SH-SY5Y (cell line): ENCODE results near the gene TECPR1.

Experiments
- GATA2 ChIP-seq: IDR thresholded peaks from 2 replicates; pipeline ENCODE4 v1.6.1; 2011; ENCODE audit warnings: mild to moderate bottlenecking, low read depth, low read length
- GATA3 ChIP-seq: IDR thresholded peaks from 2 replicates; pipeline ENCODE4 v1.6.1; 2011; ENCODE audit warnings: low read depth, mild to moderate bottlenecking, low read length, moderate library complexity

The TECPR1 gene

DNA sequence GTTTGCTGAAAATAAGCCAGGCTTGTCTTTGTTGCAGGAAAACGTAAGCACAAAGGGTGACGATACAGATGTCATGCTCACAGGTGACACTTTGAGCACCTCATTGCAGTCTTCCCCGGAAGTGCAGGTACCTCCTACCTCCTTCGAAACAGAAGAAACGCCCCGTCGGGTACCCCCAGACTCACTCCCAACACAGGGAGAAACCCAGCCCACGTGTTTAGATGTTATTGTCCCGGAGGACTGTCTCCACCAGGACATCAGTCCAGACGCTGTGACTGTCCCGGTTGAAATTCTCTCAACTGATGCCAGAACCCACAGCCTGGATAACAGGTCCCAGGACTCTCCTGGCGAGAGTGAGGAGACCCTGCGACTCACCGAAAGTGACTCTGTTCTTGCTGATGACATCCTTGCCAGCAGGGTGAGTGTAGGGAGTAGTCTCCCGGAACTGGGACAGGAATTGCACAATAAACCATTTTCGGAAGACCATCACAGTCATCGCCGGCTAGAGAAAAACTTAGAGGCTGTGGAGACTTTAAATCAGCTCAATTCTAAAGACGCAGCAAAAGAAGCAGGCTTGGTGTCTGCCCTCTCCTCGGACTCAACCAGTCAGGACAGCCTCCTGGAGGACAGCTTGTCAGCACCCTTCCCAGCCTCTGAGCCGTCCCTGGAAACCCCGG lies 59.1 kb downstream of the TECPR1 start:
- TF ChIP-seq GATA2 (no peak), GATA3 (no peak)

DNA sequence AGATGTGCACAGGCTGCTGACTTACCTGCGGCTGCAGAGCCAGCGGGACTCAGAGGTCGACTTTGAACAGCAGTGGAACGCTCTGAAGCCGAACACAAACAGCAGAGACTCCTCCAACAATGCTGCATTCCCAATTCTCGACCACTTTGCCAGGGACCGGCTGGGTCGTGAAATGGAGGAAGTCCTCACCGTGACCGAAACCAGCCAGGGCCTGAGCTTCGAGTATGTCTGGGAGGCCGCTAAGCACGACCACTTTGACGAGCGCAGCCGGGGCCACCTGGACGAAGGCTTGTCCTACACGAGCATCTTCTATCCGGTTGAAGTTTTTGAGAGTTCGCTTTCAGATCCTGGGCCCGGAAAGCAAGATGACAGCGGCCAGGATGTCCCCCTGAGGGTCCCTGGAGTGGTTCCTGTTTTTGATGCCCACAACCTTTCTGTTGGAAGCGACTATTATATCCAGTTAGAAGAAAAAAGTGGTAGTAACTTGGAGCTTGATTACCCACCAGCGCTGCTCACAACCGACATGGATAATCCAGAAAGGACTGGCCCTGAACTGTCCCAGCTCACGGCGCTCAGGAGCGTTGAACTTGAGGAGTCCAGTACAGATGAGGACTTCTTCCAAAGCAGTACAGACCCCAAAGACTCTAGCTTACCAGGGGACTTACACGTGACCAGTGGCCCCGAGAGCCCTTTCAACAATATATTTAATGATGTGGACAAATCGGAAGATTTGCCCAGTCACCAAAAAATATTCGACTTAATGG lies 60.2 kb downstream of the TECPR1 start:
- TF ChIP-seq GATA2 (no peak), GATA3 (no peak)

DNA sequence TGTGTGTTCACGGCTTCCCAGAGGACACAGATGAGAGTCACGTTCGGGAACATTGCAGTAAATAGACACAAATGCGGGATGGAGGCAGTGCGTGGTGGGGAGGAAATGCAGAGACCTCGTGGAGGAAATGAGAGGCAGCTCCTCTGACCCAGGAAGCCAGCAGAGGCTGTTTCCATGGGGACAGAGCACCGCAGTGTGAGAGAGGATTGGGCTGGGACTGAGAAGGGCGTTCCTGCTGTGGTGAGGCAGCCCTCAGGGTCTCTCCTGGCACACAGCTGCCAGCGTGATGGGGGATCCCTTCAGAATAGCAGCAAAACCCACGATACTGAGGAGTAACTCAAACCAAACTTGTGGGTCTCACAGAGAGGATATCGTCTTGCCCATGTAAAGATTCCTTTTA lies 62.5 kb downstream of the TECPR1 start:
- TF ChIP-seq GATA3 (no peak), GATA2 (no peak)

DNA sequence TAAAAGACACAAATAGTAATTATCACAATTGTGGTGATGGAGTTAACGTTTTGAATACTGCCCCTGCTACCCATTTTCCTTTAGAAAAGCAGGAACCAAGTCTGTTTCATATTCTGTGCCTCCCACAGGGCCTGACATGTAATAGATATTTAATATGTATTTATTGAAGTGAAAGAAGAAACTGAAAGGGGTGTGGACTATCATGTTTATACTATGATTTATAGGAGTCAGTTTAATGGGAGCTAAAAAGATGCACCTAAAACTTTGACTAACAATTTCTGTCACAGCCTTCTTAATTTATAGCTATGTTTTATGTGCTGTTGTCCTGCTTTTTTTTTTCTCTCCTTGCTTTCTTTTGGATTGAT lies 64.9 kb downstream of the TECPR1 start:
- no peak for TF ChIP-seq GATA3
- no peak for TF ChIP-seq GATA2

DNA sequence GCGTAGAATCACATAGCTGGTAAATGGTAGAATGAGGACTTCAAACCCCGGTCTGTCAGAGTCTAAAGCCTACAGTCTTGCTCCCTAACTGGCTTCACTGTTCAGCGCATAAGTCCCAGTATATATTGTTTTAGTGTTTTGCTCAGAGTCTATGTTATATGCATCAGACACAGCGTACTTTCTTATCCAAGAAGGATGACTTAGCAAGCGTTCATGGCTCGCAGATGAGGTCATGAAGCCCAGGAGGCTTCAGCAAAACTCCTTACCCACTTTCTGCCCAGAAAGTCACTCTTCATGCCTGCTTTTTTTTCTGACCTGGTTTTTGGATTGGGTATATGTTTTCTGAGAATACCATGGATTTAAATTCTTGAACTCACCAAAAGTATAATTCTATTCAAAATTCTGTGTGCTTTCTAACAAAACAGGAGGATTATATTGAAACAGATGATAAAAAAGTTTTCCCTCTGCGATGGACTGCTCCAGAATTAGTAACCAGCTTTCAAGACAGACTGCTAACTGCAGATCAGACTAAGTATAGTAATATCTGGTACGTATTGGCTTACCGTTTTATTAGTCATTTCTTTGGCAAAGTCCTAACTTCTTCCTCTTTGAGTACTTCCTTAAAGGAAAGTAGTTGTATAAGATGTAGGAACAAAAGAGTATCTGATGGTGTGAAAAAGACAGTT lies 65.4 kb downstream of the TECPR1 start:
- TF ChIP-seq GATA3, result no peak
- no peak for TF ChIP-seq GATA2

DNA sequence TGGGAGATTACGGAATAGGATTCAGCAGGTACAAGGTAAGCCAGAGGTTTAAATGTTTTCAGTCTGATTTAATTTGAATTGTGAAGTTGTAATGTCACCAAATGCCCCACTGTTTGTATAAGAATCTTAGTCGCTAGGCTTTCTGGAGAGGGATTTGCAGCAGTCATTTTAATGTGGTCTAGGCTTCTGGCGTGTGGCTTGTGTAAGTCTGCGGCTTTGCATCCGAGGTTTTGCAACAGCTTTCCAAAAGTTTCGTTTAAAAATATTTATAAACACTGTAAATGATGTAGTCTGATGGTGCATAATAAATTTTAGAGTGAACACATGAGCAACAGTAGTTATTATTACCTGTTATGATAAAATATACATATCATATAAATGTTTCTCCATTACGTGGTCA lies 66.9 kb downstream of the TECPR1 start:
- TF ChIP-seq GATA2 (no peak), GATA3 (no peak)

DNA sequence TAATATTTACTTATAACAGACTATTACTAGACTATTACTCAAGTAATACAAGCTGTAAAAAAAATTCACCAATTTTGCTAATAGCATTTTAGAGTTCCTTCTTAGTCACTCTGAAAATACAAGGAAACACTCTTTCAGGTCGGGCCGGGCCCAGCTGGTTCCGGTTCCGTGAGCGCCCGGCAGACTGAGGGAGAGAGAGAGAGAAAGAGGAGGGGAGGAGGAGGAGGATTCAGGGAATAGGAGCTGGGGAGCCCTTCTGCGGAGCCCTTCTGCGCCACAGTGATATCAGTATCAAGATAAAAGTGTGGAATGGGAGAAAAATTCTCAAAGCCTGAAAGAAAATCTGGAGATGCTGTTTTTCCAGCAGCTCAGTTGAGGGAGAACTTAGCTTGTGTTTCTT lies 71.3 kb downstream of the TECPR1 start:
- TF ChIP-seq GATA2, result no peak
- TF ChIP-seq GATA3, result no peak

DNA sequence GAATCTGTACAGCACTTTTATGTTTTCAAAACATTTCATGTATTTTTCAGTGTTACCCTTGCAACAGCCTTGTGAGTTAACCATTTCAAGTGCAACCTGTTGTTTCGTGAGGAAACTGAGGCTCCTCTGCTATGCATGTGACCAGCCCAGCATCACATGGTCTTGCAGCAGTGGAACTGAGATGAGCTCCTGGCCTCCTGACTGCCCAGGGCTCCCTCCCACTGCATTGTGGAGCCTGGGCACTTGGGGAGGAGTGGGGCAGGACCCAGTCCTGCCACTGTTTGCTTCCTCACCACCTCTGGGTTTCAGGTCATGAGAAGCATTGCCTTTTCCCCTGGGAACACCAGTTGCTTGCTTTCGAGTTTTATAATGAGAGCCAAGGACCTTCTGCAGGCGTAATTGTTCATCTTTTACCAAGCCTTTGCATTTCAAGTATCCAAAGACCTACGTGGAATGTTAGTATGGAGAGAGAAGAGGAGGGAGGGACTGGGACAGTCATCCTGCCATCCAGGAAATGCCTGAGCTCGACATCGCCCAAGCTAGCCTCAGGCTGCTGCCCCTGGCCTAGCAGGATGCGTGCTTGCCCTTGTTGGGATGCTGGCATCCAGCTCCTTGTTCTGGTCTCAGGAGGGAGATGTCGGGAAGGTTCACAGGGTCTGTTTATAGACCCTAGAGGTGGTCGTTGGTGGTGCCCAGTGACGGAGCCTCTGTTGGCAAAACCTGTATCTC lies 73.1 kb downstream of the TECPR1 start:
- TF ChIP-seq GATA2 (no peak), GATA3 (no peak)

DNA sequence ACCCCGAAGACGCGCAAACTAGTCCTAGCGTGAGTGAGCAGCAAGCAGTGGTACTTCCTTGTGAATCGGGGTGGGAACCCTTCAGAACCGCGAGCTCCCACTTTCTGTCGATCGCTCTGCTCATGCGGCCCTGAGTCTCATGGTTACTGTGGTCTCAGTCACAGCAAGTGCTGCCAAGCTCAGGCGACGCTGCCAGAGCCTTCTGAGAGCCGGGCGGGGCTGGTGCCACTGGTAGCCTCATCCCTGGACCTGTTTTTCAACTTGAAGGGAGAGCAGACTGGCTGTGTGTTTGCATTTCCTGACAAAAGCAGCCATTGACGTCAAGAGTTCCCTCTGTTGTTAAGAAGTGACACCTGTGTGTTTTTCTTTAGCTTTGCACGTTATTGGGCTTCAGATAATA lies 73.7 kb downstream of the TECPR1 start:
- no peak for TF ChIP-seq GATA2
- no peak for TF ChIP-seq GATA3

DNA sequence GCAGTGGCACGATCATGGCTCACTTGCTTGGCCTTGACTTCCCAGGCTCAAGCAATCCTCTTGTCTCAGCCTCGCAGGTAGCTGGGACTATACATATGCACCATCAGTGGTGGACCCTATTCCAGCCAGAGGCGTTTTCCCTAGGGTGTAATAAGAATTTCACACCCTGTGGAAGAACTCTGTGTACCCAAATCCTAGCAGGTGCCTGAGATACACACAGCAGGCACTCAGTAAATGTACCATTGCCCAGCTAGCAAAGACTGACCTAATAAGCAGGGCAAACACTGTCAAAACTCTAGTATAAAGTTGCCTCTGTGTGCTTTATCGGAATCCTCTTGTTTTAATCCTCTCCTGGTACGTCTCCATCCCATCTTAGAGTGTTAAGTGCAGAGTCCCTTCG lies 74.5 kb downstream of the TECPR1 start:
- TF ChIP-seq GATA3 (no peak), GATA2 (no peak)

DNA sequence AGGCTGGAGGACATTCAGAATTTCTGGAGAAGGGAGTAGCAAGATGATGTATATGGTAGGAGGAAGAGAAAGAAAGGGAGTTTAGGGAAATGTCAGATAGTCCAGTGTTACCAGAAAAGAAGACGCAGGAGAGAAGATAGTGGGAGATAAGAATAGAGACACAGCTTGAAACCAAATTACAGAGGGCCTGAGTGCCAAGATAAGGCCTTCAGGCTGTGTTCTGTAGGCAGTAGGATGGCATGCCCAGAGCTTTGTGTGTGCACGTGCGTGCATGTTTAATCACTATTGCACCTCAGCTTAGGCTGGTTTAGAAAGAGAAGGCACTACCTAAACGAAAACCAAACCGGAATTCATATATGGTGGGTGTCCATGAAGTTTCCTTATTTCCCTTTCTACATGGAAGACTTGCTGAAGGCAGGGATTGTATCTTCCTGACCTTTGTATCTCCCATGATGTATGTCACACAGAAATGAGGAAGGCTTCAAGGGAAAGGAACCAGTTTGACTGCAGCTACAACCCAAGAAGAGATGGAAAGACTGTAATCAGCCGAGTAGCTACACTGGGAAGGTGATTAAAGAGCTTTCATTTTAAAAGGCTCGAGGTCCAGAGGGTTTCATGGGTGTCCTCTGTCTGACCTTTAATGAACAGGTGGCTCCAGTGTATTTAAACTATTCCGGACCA lies 76.6 kb downstream of the TECPR1 start:
- TF ChIP-seq GATA2 (peak; percentile 31; the same call in 1 of the 2 replicates), GATA3 (no peak)

DNA sequence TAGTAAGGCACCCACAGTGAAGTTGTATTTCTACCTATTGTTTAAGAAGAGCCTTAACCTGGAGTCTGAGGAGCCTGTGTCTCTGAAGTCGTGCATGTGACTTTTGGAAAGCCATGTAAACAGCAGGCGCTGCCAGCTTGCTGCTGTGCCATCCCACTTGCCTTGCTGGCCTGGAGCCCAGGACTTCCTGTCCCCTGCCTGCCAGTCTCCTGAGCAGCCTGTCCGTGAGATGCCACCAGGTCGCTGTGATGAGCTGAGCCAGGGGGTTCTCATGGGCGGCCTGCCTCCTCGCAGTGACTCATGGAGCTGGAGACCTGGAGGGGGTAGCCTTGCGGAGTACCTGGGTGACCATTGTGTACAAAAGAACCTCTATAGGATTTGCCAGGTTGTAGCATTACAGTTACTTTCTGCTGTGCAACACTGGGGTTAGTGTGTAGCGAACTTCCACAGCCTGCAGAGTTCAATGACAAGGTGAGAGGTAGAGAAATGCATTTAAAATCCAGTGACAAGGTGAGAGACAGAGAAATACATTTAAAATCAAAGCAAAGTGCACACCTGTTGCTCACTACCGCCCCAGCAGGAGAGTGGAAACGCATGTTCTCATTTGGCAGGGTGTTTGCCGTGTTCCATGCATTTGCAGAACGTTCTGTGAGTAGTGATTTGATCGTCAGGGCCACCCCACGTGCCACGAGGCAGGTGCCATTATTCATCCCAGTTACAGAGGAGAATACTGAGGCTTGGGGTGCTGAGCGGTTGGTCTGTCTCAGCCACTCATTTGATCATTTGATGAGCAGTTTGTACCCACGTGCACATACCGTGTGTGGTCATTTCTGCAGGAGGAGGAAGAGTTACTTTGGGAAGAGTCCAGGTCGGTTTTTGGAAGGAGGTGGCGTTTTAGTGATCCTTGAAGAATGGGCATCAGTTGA lies 77.4 kb downstream of the TECPR1 start:
- TF ChIP-seq GATA3, result no peak
- no peak for TF ChIP-seq GATA2

DNA sequence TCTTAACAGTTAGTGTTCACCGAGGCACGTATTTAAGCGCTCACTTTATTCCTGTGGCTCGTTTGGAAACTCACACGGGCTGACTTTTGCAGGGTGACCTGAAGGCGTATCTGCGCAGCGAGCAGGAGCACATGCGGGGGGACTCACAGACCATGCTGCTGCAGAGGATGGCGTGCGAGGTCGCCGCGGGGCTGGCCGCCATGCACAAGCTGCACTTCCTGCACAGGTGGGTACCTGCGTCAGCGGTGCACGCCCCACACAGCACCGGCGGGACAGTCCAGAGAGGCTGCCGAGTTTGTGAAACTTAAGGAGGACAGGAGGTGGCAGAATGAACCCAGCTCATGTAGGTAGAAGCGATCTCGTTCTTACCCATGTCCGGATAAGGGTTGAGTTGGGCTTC lies 80.6 kb downstream of the TECPR1 start:
- TF ChIP-seq GATA3 (no peak), GATA2 (no peak)
